ENCODE data around the gene SFT2D1.

Gene SFT2D1

GRCh38 chr6:166305562-166306117 is 36.7 kb downstream of the SFT2D1 start:
- DNase-seq, result no peak

GRCh38 chr6:166304106-166304505 is 38.2 kb downstream of the SFT2D1 start:
- no peak for DNase-seq

GRCh38 chr6:166301611-166302529 is 40.5 kb downstream of the SFT2D1 start:
- DNase-seq, result no peak

- DNase-seq, result no peak
Observed at GRCh38 chr6:166300357-166300987, 41.9 kb downstream of the SFT2D1 start.

GRCh38 chr6:166297606-166298005 is 44.7 kb downstream of the SFT2D1 start:
- no peak for DNase-seq

GRCh38 chr6:166296035-166296883 is 46.1 kb downstream of the SFT2D1 start:
- no peak for DNase-seq

- no peak for DNase-seq
Observed at GRCh38 chr6:166293731-166294584, 48.4 kb downstream of the SFT2D1 start.

GRCh38 chr6:166289207-166290060 is 52.9 kb downstream of the SFT2D1 start:
- no peak for DNase-seq

GRCh38 chr6:166286839-166287271 is 55.5 kb downstream of the SFT2D1 start:
- DNase-seq, result no peak

- DNase-seq, result no peak
Observed at GRCh38 chr6:166285233-166285632, 57.1 kb downstream of the SFT2D1 start.

- no peak for DNase-seq
Observed at GRCh38 chr6:166284640-166285039, 57.7 kb downstream of the SFT2D1 start.

- DNase-seq, result no peak
Observed at GRCh38 chr6:166282394-166283032, 59.8 kb downstream of the SFT2D1 start.

- no peak for DNase-seq
Observed at GRCh38 chr6:166281104-166281503, 61.2 kb downstream of the SFT2D1 start.

GRCh38 chr6:166279393-166279679 is 63.0 kb downstream of the SFT2D1 start:
- no peak for DNase-seq

GRCh38 chr6:166278579-166279392 is 63.6 kb downstream of the SFT2D1 start:
- DNase-seq, result no peak

GRCh38 chr6:166277892-166278578 is 64.3 kb downstream of the SFT2D1 start:
- DNase-seq, result no peak

- DNase-seq, result no peak
Observed at GRCh38 chr6:166277018-166277417, 65.3 kb downstream of the SFT2D1 start.

GRCh38 chr6:166275714-166276166 is 66.6 kb downstream of the SFT2D1 start:
- no peak for DNase-seq
